Activated CD8-positive, alpha-beta memory T cell treated with anti-CD3 and anti-CD28 coated beads, Interleukin-2, amount 50 U/mL, for 24 hours (primary cell): ENCODE measurements around the gene STMP1.

Experiments used
- DNase-seq: peaks from one replicate; pipeline ENCODE4 v3.0.0-alpha.2; 2020; ENCODE audit errors: extremely low read depth

STMP1 gene

GRCh38 chr7:135719688-135720087 lies 57.4 kb downstream of the STMP1 start:
- DNase-seq = no peak

- no peak for DNase-seq
Observed at GRCh38 chr7:135721198-135721820, 59.0 kb downstream of the STMP1 start.

- no peak for DNase-seq
Observed at GRCh38 chr7:135723411-135723810, 61.1 kb downstream of the STMP1 start.
